Measurements from ENCODE around the gene GSTO1. TPM values are rescaled to one million over a fixed set of nuclear protein-coding genes. Genes with fewer than 3 reads are reported as not detected.
A peak's percentile ranks its signal among the peaks of the same experiment; 100 is the strongest.

Gene GSTO1
- total and polyA plus RNA-seq, 2 donors (not counting 1 experiment from before 2014, with no cell fraction given): 30.1 to 37.7 TPM

DNA sequence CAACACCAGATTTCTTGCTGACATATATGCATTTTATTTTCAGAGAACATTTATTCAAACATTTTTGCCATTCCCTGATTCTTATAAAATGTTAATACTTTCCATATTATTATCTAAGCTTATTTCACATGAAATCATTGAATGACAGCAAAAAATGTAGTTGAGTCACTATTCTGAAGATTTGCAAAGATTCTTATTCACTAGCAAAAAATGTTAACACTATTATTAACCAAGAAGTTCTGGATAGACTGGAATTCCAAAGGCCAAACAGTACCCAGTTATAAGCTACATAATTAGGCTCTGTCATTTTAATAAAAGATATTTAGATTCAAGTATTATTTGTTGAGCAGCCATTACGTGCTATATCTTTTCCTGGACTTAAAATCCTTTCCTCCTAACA, 18.6 kb downstream of the GSTO1 start:
- Mint-ChIP-seq H3K27me3 (peaks cover 17% of the 10 kb centered on the region), H3K9me3 (ENCODE audit: insufficient read depth) (no peaks in the 10 kb centered on the region), H3K4me3 (no peak overlapping the region), H3K4me1 (peaks cover 13% of the 10 kb centered on the region), H3K27ac (no peak overlapping the region)
- ATAC-seq (ENCODE audit: low read depth): no peak
- H3K79me2 ChIP-seq (ENCODE audit: control insufficient read depth, insufficient read depth, low read length): peaks cover 4% of the 10 kb centered on the region
- ChIA-PET CTCF (interaction anchor here (0.9 to 5.0 kb wide), 12 partner anchors 10 to 385 kb away, joined by 3 to 64 read pairs (median 13); partner anchors contain the start of genes CFAP58 and GSTO1), POLR2A (no interaction called here)
- TF ChIP-seq, protein P1, sequence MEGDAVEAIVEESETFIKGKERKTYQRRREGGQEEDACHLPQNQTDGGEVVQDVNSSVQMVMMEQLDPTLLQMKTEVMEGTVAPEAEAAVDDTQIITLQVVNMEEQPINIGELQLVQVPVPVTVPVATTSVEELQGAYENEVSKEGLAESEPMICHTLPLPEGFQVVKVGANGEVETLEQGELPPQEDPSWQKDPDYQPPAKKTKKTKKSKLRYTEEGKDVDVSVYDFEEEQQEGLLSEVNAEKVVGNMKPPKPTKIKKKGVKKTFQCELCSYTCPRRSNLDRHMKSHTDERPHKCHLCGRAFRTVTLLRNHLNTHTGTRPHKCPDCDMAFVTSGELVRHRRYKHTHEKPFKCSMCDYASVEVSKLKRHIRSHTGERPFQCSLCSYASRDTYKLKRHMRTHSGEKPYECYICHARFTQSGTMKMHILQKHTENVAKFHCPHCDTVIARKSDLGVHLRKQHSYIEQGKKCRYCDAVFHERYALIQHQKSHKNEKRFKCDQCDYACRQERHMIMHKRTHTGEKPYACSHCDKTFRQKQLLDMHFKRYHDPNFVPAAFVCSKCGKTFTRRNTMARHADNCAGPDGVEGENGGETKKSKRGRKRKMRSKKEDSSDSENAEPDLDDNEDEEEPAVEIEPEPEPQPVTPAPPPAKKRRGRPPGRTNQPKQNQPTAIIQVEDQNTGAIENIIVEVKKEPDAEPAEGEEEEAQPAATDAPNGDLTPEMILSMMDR (IDR thresholded peaks at IDR 0.05): no peak
- H3K4me3 ChIP-seq (ENCODE audit: control extremely low read depth in 1 of 5, extremely low read depth in 1 of 5, insufficient read depth in 1 of 5, low read depth in 2 of 5, low read length in 4 of 5): no peak overlapping the region
- no peak overlapping the region for H3K9ac ChIP-seq (ENCODE audit: low read length)
- no CpG with 5 or more reads among the region's 1 CpG for WGBS (ENCODE audit: insufficient coverage)
- H4K20me1 ChIP-seq (ENCODE audit: control insufficient read depth, insufficient read depth, low read length, poor library complexity, severe bottlenecking): no peaks in the 10 kb centered on the region
- H3K9me3 ChIP-seq (ENCODE audit: control extremely low read depth in 1 of 3, control insufficient read depth in 2 of 3, insufficient read depth in 1 of 3, low read length in 2 of 3): peaks cover 0 to 5% (median 0%) of the 10 kb centered on the region in 3 donors
- no peak overlapping the region for H3K27ac ChIP-seq (ENCODE audit: low read length in 2 of 2)
- H3K27me3 ChIP-seq (replicated peaks in 1 of 4; ENCODE audit: control extremely low read depth in 1 of 4, control insufficient read depth in 3 of 4, insufficient read depth in 4 of 4, low read length in 3 of 4): peaks cover 0 to 23% (median 14%) of the 10 kb centered on the region in 4 experiments
- H3K4me1 ChIP-seq (ENCODE audit: control insufficient read depth in 2 of 2, insufficient read depth in 2 of 2, low read length in 2 of 2): peaks cover 16 to 18% of the 10 kb centered on the region in 2 donors
- no peak for DNase-seq
- H3K4me2 ChIP-seq (replicated peaks; ENCODE audit: low read depth, low read length, poor library complexity, severe bottlenecking): no peak overlapping the region
- intact Hi-C loops (cut with micrococcal nuclease): no loop called here
- H3K36me3 ChIP-seq (replicated peaks in 1 of 2; ENCODE audit: control extremely low read depth in 1 of 2, control insufficient read depth in 1 of 2, extremely low read depth in 1 of 2, insufficient read depth in 2 of 2, low read length in 1 of 2): no peaks in the 10 kb centered on the region
- H2AFZ ChIP-seq (ENCODE audit: insufficient read depth, low read depth, low read length, poor library complexity, severe bottlenecking): no peak overlapping the region

DNA sequence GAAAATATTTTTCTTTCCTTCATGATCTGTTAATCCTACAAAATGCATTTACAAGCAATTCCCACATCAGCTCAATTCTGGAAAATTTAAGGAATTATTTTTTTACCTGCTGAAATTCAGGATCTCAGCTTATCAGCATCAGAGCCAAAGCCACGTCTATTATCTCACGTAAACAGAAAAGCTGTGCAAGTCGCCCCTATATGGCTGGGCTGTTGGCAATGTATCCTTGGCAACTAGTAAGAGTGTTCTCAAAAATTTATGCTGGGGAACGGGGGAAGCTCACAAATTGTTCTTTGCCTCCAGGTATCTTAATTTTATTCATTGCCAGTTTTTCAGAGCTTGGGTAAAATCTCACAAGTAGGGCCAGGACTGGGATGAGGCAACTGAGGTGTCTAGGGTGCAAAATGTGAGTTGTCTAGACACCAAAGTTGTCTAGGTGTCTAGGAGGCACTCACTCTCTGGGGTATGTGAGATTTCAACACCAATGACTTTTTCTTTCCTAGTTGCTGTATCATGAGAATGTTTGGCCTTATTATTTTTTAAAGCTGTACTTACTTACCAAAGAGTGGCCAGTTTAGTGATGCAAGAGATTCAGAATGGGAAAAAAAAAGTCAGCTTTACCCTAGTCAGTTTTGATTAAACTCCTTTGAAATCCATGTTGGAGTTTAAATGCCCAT, 19.3 kb downstream of the GSTO1 start:
- Histone ChIP-seq H4K20me1 (ENCODE audit: control insufficient read depth, insufficient read depth, low read length, poor library complexity, severe bottlenecking) (no peaks in the 10 kb centered on the region), H3K27me3 (replicated peaks in 1 of 4; ENCODE audit: control extremely low read depth in 1 of 4, control insufficient read depth in 3 of 4, insufficient read depth in 4 of 4, low read length in 3 of 4) (peaks cover 0 to 23% (median 14%) of the 10 kb centered on the region in 4 experiments), H3K4me2 (replicated peaks; ENCODE audit: low read depth, low read length, poor library complexity, severe bottlenecking) (peak overlapping the region; percentile 66), H3K27ac (ENCODE audit: low read length in 2 of 2) (no peak overlapping the region), H3K9ac (ENCODE audit: low read length) (no peak overlapping the region), H3K36me3 (replicated peaks in 1 of 2; ENCODE audit: control extremely low read depth in 1 of 2, control insufficient read depth in 1 of 2, extremely low read depth in 1 of 2, insufficient read depth in 2 of 2, low read length in 1 of 2) (no peaks in the 10 kb centered on the region), H3K4me1 (ENCODE audit: control insufficient read depth in 2 of 2, insufficient read depth in 2 of 2, low read length in 2 of 2) (peaks cover 15 to 16% of the 10 kb centered on the region in 2 donors), H2AFZ (ENCODE audit: insufficient read depth, low read depth, low read length, poor library complexity, severe bottlenecking) (no peak overlapping the region), H3K4me3 (ENCODE audit: control extremely low read depth in 1 of 5, extremely low read depth in 1 of 5, insufficient read depth in 1 of 5, low read depth in 2 of 5, low read length in 4 of 5) (no peak overlapping the region), H3K79me2 (ENCODE audit: control insufficient read depth, insufficient read depth, low read length) (no peaks in the 10 kb centered on the region), H3K9me3 (ENCODE audit: control extremely low read depth in 1 of 3, control insufficient read depth in 2 of 3, insufficient read depth in 1 of 3, low read length in 2 of 3) (peaks cover 0 to 5% (median 0%) of the 10 kb centered on the region in 3 donors)
- DNase-seq (no peak), ATAC-seq (ENCODE audit: low read depth) (no peak)
- POLR2A ChIA-PET: no interaction called here
- Mint-ChIP-seq H3K27me3 (peaks cover 23% of the 10 kb centered on the region), H3K4me1 (peaks cover 8% of the 10 kb centered on the region), H3K4me3 (no peak overlapping the region), H3K27ac (no peak overlapping the region), H3K9me3 (ENCODE audit: insufficient read depth) (no peaks in the 10 kb centered on the region)
- intact Hi-C loops (cut with micrococcal nuclease): no loop called here
- CTCF ChIA-PET: interaction anchor here (0.5 to 5.0 kb wide), 28 partner anchors 7 to 501 kb away, joined by 3 to 64 read pairs (median 4); partner anchors contain the start of genes CFAP58, GSTO1 and ITPRIP
- WGBS (ENCODE audit: insufficient coverage): 90% methylated on average over 4 of the region's 4 CpGs
- TF ChIP-seq, protein P1 (IDR thresholded peaks at IDR 0.05): no peak
- TF ChIP-seq EZH2 (IDR thresholded peaks at IDR 0.05; ENCODE audit: borderline replicate concordance, insufficient read depth, low read depth, low read length, poor library complexity, severe bottlenecking): no peak
